Measurements from ENCODE around the gene C4BPA.

- TF ChIP-seq HOXA7 (CRISPR knock-in tag; IDR thresholded peaks at IDR 0.05) (no peak), CTCF (IDR thresholded peaks at IDR 0.05) (no peak), RCOR1 (IDR thresholded peaks at IDR 0.05; ENCODE audit: low read depth, low read length) (no peak), JUNB (IDR thresholded peaks at IDR 0.05) (no peak), SMC3 (IDR thresholded peaks at IDR 0.05) (no peak), TP53 (CRISPR knock-in tag; IDR thresholded peaks at IDR 0.05) (no peak), MYC (IDR thresholded peaks at IDR 0.05; ENCODE audit: borderline replicate concordance, low read length) (no peak), POLR2A (IDR thresholded peaks at IDR 0.05; ENCODE audit: low read length) (no peak), NPAS2 (CRISPR knock-in tag; IDR thresholded peaks at IDR 0.05; ENCODE audit: borderline replicate concordance) (no peak), RAD21 (conservative IDR thresholded peaks at IDR 0.05 in 1 of 2, IDR thresholded peaks at IDR 0.05 in 1 of 2) (no peak), MAZ (IDR thresholded peaks at IDR 0.05; ENCODE audit: borderline replicate concordance, low read depth, low read length) (no peak), ZFP36 (IDR thresholded peaks at IDR 0.05; ENCODE audit: borderline replicate concordance, partially characterized antibody) (no peak), REST (IDR thresholded peaks at IDR 0.05) (no peak), MAX (IDR thresholded peaks at IDR 0.05) (no peak)
Measured at GRCh38 chr1:207058878-207059867, 44.9 kb upstream of the C4BPA start.
